GM19438 (cell line): ENCODE data around the gene GAPVD1.
"Not testable (repeated sequence)": the region's sequence is repeated elsewhere in the genome, so short reads cannot be mapped to it uniquely, and the experiment has no call there.

Source experiments
- ATAC-seq: cut with Tn5 transposase; IDR thresholded peaks from one replicate; pipeline ENCODE4 v1.9.1; 2021; ENCODE audit warnings: low read depth; ENCODE audit not compliant: unreplicated experiment

The GAPVD1 gene

GRCh38 chr9:125296843-125297372 lies 35.3 kb downstream of the GAPVD1 start:
- ATAC-seq: no peak

- no peak for ATAC-seq
Observed at GRCh38 chr9:125297917-125298316, 36.3 kb downstream of the GAPVD1 start.

GRCh38 chr9:125302241-125302640 lies 40.6 kb downstream of the GAPVD1 start:
- no peak for ATAC-seq

GRCh38 chr9:125304273-125304672 lies 42.6 kb downstream of the GAPVD1 start:
- no peak for ATAC-seq

- ATAC-seq: no peak
Observed at GRCh38 chr9:125312411-125312810, 50.8 kb downstream of the GAPVD1 start.

GRCh38 chr9:125316359-125316758 lies 54.7 kb downstream of the GAPVD1 start:
- not testable (repeated sequence) for ATAC-seq

- no peak for ATAC-seq
Observed at GRCh38 chr9:125317704-125318103, 56.1 kb downstream of the GAPVD1 start.

GRCh38 chr9:125321496-125321895 lies 59.9 kb downstream of the GAPVD1 start:
- ATAC-seq: no peak

- no peak for ATAC-seq
Observed at GRCh38 chr9:125323615-125324014, 62.0 kb downstream of the GAPVD1 start.

- ATAC-seq: no peak
Observed at GRCh38 chr9:125325826-125326225, 64.2 kb downstream of the GAPVD1 start.

GRCh38 chr9:125329978-125330377 lies 68.4 kb downstream of the GAPVD1 start:
- no peak for ATAC-seq

- no peak for ATAC-seq
Observed at GRCh38 chr9:125330587-125330986, 69.0 kb downstream of the GAPVD1 start.

GRCh38 chr9:125332527-125332926 lies 70.9 kb downstream of the GAPVD1 start:
- no peak for ATAC-seq

GRCh38 chr9:125337236-125337635 lies 75.6 kb downstream of the GAPVD1 start:
- ATAC-seq: no peak

- ATAC-seq: no peak
Observed at GRCh38 chr9:125338929-125339328, 77.3 kb downstream of the GAPVD1 start.

GRCh38 chr9:125341566-125341965 lies 79.9 kb downstream of the GAPVD1 start:
- ATAC-seq: no peak

- no peak for ATAC-seq
Observed at GRCh38 chr9:125343518-125344275, 82.1 kb downstream of the GAPVD1 start.

GRCh38 chr9:125346080-125346732 lies 84.6 kb downstream of the GAPVD1 start:
- no peak for ATAC-seq

GRCh38 chr9:125355601-125356000 lies 94.0 kb downstream of the GAPVD1 start:
- ATAC-seq: no peak

- ATAC-seq: no peak
Observed at GRCh38 chr9:125356032-125356431, 94.4 kb downstream of the GAPVD1 start.

- ATAC-seq: no peak
Observed at GRCh38 chr9:125359011-125359410, 97.4 kb downstream of the GAPVD1 start.

GRCh38 chr9:125360601-125361000 lies 99.0 kb downstream of the GAPVD1 start:
- ATAC-seq: no peak
